Neural cell (in vitro differentiated cells): ENCODE results near the gene MGAT4A. TPM values are rescaled to one million over a fixed set of nuclear protein-coding genes. Genes with fewer than 3 reads are reported as not detected.

Experiments used
- H2AFZ ChIP-seq: fragments of 200-600, 300-800 bp; sonication (generic), shearing (Covaris generic); 2 replicates; pipeline ENCODE4 v1.6.0; 2014; ENCODE audit warnings: low read depth, mild to moderate bottlenecking, antibody characterized with exemption, low read length, moderate library complexity
- H3F3A ChIP-seq: fragments of 200-600 bp; shearing (Covaris generic); 2 replicates; pipeline ENCODE4 v1.6.1; 2016; ENCODE audit warnings: mild to moderate bottlenecking, moderate library complexity, mixed read lengths, antibody characterized with exemption, low read length; ENCODE audit not compliant: insufficient read depth, poor library complexity, severe bottlenecking
- H3K27ac ChIP-seq: fragments of 200-600, 300-800 bp; sonication (generic), shearing (Covaris generic); 2 replicates; pipeline ENCODE4 v1.5.1; 2014; ENCODE audit warnings: mild to moderate bottlenecking, low read length, moderate library complexity
- H3K27me3 ChIP-seq: fragments of 300-800, 200-600 bp; sonication (generic), shearing (Covaris generic); 2 replicates; pipeline ENCODE4 v1.6.0; 2014; ENCODE audit warnings: mild to moderate bottlenecking, low read depth, low read length, moderate library complexity; ENCODE audit not compliant: insufficient read depth
- H3K36me3 ChIP-seq: fragments of 300-800, 200-600 bp; sonication (generic), shearing (Covaris generic); 2 replicates; pipeline ENCODE4 v1.5.1; 2014; ENCODE audit warnings: mild to moderate bottlenecking, antibody characterized with exemption, low read length, moderate library complexity; ENCODE audit not compliant: insufficient read depth
- H3K4me2 ChIP-seq: fragments of 300-800, 200-600 bp; sonication (generic), shearing (Covaris generic); 2 replicates; pipeline ENCODE4 v1.6.0; 2014; ENCODE audit warnings: mild to moderate bottlenecking, low read length
- H3K4me3 ChIP-seq: fragments of 300-800, 200-600 bp; sonication (generic), shearing (Covaris generic); 2 replicates; pipeline ENCODE4 v1.5.1; 2014; ENCODE audit warnings: mild to moderate bottlenecking, low read length, moderate library complexity
- H3K79me2 ChIP-seq: fragments of 200-600 bp; shearing (Covaris generic); replicated peaks from 2 replicates; pipeline ENCODE4 v1.6.0; 2014; ENCODE audit warnings: mild to moderate bottlenecking, low read length, moderate library complexity; ENCODE audit not compliant: insufficient read depth
- H3K9ac ChIP-seq: fragments of 300-800, 200-600 bp; sonication (generic), shearing (Covaris generic); 2 replicates; pipeline ENCODE4 v1.6.1; 2016; ENCODE audit warnings: mild to moderate bottlenecking, low read length, mixed read lengths
- H3K9me2 ChIP-seq: fragments of 200-600 bp; shearing (Covaris generic); 2 replicates; pipeline ENCODE4 v1.6.1; 2016; ENCODE audit warnings: mild to moderate bottlenecking, low read length, mixed read lengths; ENCODE audit not compliant: insufficient read depth
- H3K9me3 ChIP-seq: fragments of 200-600, 300-800 bp; sonication (generic), shearing (Covaris generic); 2 replicates; pipeline ENCODE4 v1.6.1; 2016; ENCODE audit warnings: mild to moderate bottlenecking, mixed run types, low read length, moderate library complexity, mixed read lengths
- H4K20me1 ChIP-seq: fragments of 200-600 bp; shearing (Covaris generic); 2 replicates; pipeline ENCODE4 v1.6.1; 2016; ENCODE audit warnings: mild to moderate bottlenecking, mixed run types; ENCODE audit not compliant: insufficient read depth
- EP300 ChIP-seq: fragments of 450-650 bp; conservative IDR thresholded peaks from 2 replicates; pipeline ENCODE4 v1.6.1; 2014; ENCODE audit warnings: antibody characterized with exemption, mild to moderate bottlenecking, moderate library complexity; ENCODE audit not compliant: poor library complexity, severe bottlenecking
- EZH2 ChIP-seq: fragments of 200-600, 300-800 bp; shearing (Covaris generic), sonication (generic); IDR thresholded peaks from 2 replicates; pipeline ENCODE4 v1.6.1; 2014; ENCODE audit warnings: antibody characterized with exemption, low read length, borderline replicate concordance, mild to moderate bottlenecking; ENCODE audit not compliant: insufficient read depth, poor library complexity, severe bottlenecking
- MXI1 ChIP-seq: fragments of 450-650 bp; conservative IDR thresholded peaks from 2 replicates; pipeline ENCODE4 v1.6.1; 2014; ENCODE audit warnings: antibody characterized with exemption, mild to moderate bottlenecking; ENCODE audit not compliant: poor library complexity, severe bottlenecking
- POLR2AphosphoS5 ChIP-seq: IDR thresholded peaks from 2 replicates; pipeline ENCODE4 v1.6.1; 2012
- RAD21 ChIP-seq: fragments of 450-650 bp; conservative IDR thresholded peaks from 2 replicates; pipeline ENCODE4 v1.6.1; 2014; ENCODE audit warnings: antibody characterized with exemption, mild to moderate bottlenecking, moderate library complexity
- SMC3 ChIP-seq: fragments of 450-650 bp; conservative IDR thresholded peaks from 2 replicates; pipeline ENCODE4 v1.6.1; 2014; ENCODE audit warnings: antibody characterized with exemption, mild to moderate bottlenecking, moderate library complexity; ENCODE audit not compliant: poor library complexity
- TAF1 ChIP-seq: IDR thresholded peaks from 2 replicates; pipeline ENCODE4 v1.6.1; 2012; ENCODE audit warnings: low read depth
- polyA plus RNA-seq: library from polyadenylated mRNA; depleted of rRNA; stranded (reverse); fragments of >200 nt; gene quantifications from 2 replicates; pipeline ENCODE4 v1.2.3, GENCODE V29; 2014
- TF ChIP-seq, protein P1 (sequence below): IDR thresholded peaks from 2 replicates; pipeline ENCODE4 v1.6.1; 2012; ENCODE audit warnings: borderline replicate concordance
- TF ChIP-seq, protein P2 (sequence below): fragments of 450-650 bp; IDR thresholded peaks from 2 replicates; pipeline ENCODE4 v1.5.1; 2014; ENCODE audit warnings: antibody characterized with exemption, mild to moderate bottlenecking, moderate library complexity; ENCODE audit not compliant: poor library complexity, severe bottlenecking

The MGAT4A gene
- polyA plus RNA-seq, 1 donor from 2014 or later, result 54.8 TPM

- Histone ChIP-seq H3K4me3 (no peak overlapping the region), H3K27ac (no peak overlapping the region), H3K27me3 (no peaks in the 10 kb centered on the region), H3K4me2 (no peak overlapping the region), H3F3A (no peaks in the 10 kb centered on the region), H4K20me1 (no peaks in the 10 kb centered on the region), H3K36me3 (no peaks in the 10 kb centered on the region), H3K9me3 (no peaks in the 10 kb centered on the region), H3K9ac (no peak overlapping the region), H3K9me2 (no peaks in the 10 kb centered on the region), H3K79me2 (no peaks in the 10 kb centered on the region), H2AFZ (no peak overlapping the region)
- TF ChIP-seq SMC3 (no peak), POLR2AphosphoS5 (no peak), TAF1 (no peak), RAD21 (no peak), MXI1 (no peak), EZH2 (no peak), EP300 (no peak)
- TF ChIP-seq, protein P1, sequence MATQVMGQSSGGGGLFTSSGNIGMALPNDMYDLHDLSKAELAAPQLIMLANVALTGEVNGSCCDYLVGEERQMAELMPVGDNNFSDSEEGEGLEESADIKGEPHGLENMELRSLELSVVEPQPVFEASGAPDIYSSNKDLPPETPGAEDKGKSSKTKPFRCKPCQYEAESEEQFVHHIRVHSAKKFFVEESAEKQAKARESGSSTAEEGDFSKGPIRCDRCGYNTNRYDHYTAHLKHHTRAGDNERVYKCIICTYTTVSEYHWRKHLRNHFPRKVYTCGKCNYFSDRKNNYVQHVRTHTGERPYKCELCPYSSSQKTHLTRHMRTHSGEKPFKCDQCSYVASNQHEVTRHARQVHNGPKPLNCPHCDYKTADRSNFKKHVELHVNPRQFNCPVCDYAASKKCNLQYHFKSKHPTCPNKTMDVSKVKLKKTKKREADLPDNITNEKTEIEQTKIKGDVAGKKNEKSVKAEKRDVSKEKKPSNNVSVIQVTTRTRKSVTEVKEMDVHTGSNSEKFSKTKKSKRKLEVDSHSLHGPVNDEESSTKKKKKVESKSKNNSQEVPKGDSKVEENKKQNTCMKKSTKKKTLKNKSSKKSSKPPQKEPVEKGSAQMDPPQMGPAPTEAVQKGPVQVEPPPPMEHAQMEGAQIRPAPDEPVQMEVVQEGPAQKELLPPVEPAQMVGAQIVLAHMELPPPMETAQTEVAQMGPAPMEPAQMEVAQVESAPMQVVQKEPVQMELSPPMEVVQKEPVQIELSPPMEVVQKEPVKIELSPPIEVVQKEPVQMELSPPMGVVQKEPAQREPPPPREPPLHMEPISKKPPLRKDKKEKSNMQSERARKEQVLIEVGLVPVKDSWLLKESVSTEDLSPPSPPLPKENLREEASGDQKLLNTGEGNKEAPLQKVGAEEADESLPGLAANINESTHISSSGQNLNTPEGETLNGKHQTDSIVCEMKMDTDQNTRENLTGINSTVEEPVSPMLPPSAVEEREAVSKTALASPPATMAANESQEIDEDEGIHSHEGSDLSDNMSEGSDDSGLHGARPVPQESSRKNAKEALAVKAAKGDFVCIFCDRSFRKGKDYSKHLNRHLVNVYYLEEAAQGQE, result no peak
- TF ChIP-seq, protein P2, sequence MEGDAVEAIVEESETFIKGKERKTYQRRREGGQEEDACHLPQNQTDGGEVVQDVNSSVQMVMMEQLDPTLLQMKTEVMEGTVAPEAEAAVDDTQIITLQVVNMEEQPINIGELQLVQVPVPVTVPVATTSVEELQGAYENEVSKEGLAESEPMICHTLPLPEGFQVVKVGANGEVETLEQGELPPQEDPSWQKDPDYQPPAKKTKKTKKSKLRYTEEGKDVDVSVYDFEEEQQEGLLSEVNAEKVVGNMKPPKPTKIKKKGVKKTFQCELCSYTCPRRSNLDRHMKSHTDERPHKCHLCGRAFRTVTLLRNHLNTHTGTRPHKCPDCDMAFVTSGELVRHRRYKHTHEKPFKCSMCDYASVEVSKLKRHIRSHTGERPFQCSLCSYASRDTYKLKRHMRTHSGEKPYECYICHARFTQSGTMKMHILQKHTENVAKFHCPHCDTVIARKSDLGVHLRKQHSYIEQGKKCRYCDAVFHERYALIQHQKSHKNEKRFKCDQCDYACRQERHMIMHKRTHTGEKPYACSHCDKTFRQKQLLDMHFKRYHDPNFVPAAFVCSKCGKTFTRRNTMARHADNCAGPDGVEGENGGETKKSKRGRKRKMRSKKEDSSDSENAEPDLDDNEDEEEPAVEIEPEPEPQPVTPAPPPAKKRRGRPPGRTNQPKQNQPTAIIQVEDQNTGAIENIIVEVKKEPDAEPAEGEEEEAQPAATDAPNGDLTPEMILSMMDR, result no peak
Observed at GRCh38 chr2:98578231-98578630, 152.7 kb downstream of the MGAT4A start.

DNA sequence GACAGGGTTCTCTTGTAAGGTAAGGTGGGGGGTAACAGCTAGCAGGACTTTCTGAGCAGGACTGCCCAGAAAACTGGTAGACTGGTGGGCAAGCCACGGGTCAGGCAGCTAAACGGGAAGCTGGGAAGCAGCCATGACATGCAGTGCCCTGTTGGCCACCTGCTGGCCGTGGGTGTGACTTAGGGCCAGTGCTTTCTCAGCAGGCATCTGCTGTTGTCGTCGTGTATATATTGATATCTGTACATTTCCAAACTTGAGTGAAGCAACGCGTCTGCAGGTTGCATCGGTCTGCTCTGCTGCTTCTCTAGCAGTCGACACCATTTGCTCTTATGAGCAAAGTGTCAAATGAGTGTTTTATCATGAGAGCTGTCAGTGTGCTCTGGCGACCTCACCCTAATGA, 153.6 kb downstream of the MGAT4A start:
- H3K9me2 ChIP-seq, result no peaks in the 10 kb centered on the region
- no peaks in the 10 kb centered on the region for H3K27me3 ChIP-seq
- no peaks in the 10 kb centered on the region for H4K20me1 ChIP-seq
- TF ChIP-seq POLR2AphosphoS5 (no peak), TAF1 (no peak), RAD21 (no peak), SMC3 (no peak), EZH2 (no peak), MXI1 (no peak), EP300 (no peak)
- TF ChIP-seq, protein P2, result no peak
- TF ChIP-seq, protein P1, result no peak
- H3K4me3 ChIP-seq, result no peak overlapping the region
- no peaks in the 10 kb centered on the region for H3K79me2 ChIP-seq
- no peak overlapping the region for H3K9ac ChIP-seq
- no peaks in the 10 kb centered on the region for H3F3A ChIP-seq
- H3K27ac ChIP-seq, result no peak overlapping the region
- no peaks in the 10 kb centered on the region for H3K36me3 ChIP-seq
- no peaks in the 10 kb centered on the region for H3K9me3 ChIP-seq
- no peak overlapping the region for H3K4me2 ChIP-seq
- no peak overlapping the region for H2AFZ ChIP-seq
